MM.1S (cell line): ENCODE results near the gene SPEG.

Experiments
- EZH2 ChIP-seq: fragments of 300-600 bp; sonication (generic); optimal IDR thresholded peaks from 2 replicates; pipeline ENCODE3; 2017; ENCODE audit warnings: low read depth, mild to moderate bottlenecking, antibody characterized with exemption, low read length, mixed read lengths
- TF ChIP-seq, protein P1 (sequence below): fragments of 300-600 bp; sonication (generic); IDR thresholded peaks from 2 replicates; pipeline ENCODE4 v1.5.1; 2016; ENCODE audit warnings: antibody characterized with exemption, low read length, mixed read lengths

DNA sequence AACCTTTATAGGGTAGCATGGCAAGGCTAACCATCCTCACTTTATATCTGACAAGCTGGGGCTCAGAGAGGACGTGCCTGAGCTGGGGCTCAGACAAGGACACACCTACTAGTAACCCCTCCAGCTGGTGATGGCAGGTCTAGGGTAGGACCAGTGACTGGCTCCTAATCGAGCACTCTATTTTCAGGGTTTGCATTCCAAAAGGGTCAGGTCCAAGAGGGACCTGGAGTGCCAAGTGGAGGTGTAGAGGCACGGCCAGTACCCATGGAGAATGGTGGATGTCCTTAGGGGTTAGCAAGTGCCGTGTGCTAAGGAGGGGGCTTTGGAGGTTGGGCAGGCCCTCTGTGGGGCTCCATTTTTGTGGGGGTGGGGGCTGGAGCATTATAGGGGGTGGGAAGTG, 17.7 kb upstream of the SPEG start:
- TF ChIP-seq, protein P1, sequence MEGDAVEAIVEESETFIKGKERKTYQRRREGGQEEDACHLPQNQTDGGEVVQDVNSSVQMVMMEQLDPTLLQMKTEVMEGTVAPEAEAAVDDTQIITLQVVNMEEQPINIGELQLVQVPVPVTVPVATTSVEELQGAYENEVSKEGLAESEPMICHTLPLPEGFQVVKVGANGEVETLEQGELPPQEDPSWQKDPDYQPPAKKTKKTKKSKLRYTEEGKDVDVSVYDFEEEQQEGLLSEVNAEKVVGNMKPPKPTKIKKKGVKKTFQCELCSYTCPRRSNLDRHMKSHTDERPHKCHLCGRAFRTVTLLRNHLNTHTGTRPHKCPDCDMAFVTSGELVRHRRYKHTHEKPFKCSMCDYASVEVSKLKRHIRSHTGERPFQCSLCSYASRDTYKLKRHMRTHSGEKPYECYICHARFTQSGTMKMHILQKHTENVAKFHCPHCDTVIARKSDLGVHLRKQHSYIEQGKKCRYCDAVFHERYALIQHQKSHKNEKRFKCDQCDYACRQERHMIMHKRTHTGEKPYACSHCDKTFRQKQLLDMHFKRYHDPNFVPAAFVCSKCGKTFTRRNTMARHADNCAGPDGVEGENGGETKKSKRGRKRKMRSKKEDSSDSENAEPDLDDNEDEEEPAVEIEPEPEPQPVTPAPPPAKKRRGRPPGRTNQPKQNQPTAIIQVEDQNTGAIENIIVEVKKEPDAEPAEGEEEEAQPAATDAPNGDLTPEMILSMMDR, result no peak
- TF ChIP-seq EZH2, result no peak
